Stimulated activated CD4-positive, alpha-beta T cell treated with anti-CD3 and anti-CD28 coated beads, TNF-alpha, amount 100 ng/mL, for 4 hours (primary cell): Measurements from ENCODE around the gene TRAF1.

Experiments
- DNase-seq, 3 experiments: peaks; one replicate each; pipeline ENCODE4 v3.0.0-alpha.2; 2020; ENCODE audit warnings: low read depth in 3 of 3

TRAF1 gene

GRCh38 chr9:120889606-120890271 lies 36.9 kb downstream of the TRAF1 start:
- no peak for DNase-seq

DNA sequence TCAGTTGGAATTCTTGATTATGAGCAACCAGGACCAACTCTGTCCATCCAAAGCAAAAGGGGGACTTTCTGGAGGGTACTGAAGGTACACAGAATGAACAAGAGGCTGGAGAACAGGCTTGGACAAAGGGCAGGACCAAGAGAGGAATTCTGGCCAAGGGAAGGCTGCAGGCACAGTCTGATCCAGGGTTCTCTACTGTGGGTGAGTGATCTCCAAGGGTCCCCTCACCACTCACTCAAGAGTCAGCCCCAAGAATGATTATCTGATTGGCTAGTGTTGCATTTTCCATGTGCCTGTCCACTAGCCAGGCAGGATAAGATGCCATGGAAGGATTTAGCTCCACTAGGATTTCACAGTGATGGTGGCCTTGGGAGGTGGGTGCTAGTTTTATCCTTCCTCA lies 38.0 kb downstream of the TRAF1 start:
- DNase-seq = no peak

DNA sequence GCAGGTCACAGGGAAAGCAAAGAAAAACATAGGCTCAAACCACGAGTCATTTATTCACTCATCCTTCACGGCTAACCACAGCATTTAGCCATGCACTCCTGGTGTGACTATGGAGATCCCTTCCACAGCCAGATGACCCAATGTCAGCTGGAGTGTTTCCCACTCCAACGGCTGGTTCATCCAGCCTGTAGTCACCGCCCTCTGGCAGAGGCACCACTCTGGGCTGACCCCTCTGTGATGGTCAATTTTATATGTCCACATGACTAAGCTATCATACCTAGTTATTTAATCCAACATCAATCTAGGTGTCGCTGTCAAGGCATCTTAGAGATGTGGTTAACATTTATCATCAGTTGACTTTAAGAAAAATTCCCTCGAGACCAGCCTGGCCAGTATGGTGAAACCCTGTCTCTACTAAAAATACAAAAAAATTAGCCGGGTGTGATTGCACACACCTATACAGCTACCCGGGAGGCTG lies 40.1 kb downstream of the TRAF1 start:
- DNase-seq = no peak

GRCh38 chr9:120885958-120886357 lies 40.6 kb downstream of the TRAF1 start:
- no peak for DNase-seq

- DNase-seq = no peak
These were observed 41.1 kb downstream of the TRAF1 start for GRCh38 chr9:120885457-120885856.

DNA sequence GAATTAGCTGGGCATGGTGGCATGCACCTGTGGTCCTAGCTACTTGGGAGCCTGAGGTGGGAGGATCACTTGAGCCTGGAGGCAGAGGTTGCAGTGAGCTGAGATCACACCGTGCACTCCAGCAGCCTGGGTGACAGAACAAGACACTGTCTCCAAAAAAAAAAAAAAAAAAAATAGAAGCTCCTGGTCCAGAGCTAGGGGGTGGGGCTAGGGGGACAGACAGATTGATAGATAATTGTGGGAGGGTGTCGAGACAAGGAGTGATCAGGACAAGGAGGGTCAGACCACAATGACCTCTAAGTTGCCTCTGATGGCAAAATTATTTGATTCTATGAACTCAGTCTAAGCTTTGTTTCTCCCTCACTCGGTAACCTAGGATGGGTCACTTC lies 43.0 kb downstream of the TRAF1 start:
- DNase-seq = no peak

DNA sequence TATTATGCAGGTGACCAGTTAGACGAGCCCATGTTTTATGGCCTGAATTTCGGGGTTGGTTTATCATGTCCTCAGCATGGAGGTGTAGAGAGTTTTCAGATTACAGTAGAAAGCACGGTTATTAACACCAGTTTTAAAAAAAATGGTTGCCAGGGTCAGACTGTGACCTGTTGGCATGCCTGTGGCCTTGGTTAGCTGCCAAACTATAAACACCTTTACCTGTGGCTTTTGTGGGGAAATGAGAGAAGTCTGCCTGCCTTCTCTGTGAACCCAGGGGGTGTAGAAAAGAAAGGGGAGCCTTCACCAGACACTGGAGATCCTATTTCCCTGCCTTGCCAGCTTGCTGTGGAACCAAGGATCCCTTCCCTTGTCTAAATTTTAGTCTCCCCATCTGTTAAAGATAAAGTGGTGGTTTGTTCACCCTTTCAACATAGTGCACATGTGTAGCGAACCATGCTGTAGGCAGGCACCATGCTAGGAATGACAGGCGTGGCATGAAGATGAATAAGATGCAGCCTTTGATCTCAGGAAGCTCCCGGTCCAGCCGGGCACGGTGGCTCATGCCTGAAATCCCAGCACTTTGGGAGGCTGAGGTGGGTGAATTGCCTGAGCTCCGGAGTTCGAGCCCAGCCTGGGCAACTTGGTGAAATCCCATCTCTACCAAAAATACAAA lies 43.5 kb downstream of the TRAF1 start:
- no peak for DNase-seq

- DNase-seq = no peak
These were observed 47.1 kb downstream of the TRAF1 start for GRCh38 chr9:120879446-120879845.

DNA sequence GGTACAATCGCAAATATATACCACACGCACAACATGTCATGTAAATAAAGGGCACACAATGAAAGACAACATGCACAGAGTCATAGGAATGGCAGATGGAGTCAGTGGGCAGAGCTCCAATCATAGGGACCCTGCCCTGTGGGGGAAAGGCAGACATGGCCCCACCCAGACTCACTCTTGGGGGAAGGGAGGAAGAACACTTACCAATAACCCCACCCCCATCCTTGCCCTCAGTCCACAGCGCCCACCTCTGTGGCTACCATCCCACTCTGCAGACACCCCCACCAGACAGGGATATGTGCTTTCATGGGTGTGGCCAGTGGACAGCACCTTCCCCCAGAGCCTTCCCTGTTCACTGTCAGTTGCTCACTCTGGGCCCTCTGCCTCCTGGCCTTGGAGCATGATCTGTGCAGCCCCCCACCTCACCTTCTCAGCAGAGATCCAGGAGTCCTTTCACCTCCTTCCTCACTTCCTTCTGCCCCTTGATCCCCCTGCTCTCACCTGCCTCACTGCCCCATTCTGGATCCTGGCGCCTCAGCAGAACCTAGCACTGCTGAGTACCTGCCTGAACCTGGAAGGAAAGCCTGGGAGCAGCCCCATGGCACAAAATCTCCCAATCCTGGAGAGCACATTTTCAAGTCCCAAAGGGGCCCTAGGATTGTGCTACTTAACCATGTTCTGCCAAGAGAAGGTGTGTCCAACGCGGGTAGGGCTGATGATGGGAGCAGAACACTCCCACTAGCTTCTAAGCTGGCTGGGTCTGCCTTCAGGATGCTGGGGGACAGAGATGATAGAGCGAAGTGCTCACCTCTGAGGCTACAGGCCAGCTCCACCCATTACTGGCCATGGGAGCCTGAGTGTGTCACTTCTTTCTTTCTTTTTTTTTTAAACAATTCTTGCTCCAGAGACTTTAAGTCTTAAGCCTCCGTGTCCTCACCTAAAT lies 48.1 kb downstream of the TRAF1 start:
- no peak for DNase-seq

- DNase-seq = no peak
These were observed 49.1 kb downstream of the TRAF1 start for GRCh38 chr9:120877276-120878034.

DNA sequence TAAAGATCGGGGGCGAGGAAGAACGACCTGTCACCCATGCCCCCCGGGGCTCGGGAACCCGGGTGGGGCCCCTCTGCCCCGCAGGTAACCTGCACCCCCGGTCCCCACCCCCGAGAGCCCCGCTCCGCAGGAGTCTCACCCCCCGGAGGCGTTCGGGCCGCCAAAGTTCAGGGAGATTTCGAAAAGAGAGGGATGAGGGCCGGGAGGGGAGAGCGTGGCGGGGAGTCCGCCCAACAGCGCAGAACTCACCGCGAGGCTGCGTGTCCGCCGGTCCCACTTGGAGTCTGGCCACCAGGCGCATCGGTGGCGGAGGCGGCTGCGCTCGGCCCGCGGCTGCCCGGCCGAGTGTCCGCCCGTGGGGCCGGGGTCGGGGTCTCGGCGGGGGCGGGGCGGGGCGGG lies 49.8 kb downstream of the TRAF1 start, which contains the start of gene PHF19:
PHF19 (minus strand) TSS at position 347 of the 399 bp plus-strand sequence. CDS start 2,447 bp downstream, outside the sequence.
- no peak for DNase-seq

DNA sequence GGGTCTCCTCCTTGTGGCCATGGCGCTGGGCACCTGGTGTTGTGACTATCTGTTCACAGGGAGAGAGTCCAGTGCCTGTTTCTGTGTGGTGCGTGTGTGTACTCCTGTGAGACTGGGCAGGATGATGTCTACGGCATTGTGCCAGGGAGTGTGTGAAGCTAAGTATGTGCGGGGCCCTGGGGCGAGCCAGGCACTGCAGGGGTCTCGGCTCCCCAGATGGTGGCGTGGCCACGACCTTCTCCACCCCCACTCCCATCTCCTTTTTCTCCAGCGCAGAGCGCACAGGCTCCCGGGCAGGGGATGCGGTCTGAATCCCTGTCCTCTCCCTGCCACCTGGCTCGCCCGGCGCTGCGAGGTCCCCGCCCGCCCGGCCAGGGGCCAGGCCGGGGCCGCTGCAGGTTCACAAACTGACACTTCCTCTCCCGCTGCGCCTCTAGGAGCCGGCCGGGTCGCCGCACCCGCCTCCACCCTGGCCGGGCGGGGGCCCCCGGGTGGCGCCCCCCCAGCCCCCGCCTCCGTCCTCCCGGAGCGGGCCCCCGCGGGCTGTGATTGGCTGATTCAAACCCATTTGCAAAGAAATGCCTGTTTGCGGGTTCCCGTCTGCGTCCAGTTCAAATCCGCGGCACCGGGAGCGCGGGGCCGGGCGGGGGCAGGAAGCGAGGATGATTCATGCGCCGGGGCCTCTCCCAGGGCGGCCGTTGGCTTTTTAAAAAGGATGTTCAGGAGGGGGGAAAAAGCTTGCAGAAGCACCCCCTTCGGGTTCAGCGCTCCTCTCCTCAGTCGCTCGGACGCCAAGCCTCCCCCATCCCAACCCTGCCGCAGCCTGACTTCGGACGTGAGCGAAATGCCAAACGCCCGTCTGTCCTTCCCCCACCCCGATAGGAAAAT lies 50.4 kb downstream of the TRAF1 start:
- peak; percentile 58 to 62 (median 61) for DNase-seq

DNA sequence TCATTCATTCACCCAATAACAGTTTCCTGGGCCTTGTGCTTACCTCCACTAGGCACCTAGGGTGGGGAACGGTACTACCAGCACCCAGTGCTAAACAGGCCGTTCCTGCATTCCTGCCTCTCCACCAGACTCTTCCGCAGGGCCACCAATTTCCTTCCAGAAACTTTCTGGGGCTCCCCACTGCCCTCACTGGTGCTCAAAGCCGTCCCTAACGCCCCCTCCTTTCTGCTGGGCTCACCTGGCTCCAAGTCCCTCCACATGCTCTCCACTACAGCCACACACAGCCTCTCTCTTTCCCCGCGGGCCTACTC lies 51.0 kb downstream of the TRAF1 start:
- no peak for DNase-seq

- no peak for DNase-seq
These were observed 51.4 kb downstream of the TRAF1 start for GRCh38 chr9:120875195-120875565.

- DNase-seq = no peak
These were observed 52.1 kb downstream of the TRAF1 start for GRCh38 chr9:120874226-120875194.

DNA sequence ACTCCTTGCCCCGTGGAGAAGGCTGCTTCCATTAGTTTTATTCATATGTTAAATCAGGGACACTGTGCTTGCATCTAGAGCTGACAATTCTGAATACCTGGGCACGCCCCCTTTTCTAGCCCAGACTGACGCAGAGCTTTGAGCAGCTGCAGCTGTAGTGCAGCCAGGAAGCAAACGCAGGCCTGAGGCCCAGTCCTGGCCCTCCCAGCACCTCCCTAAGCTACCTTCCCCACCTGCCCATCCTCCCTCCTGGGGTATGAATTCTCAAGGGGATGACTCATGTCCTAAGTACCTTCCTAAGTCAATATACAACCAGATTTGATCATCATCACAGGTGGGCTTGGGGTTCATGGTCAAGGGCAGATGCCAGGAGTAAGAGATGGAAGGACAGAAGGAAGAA lies 53.1 kb downstream of the TRAF1 start:
- DNase-seq = no peak

DNA sequence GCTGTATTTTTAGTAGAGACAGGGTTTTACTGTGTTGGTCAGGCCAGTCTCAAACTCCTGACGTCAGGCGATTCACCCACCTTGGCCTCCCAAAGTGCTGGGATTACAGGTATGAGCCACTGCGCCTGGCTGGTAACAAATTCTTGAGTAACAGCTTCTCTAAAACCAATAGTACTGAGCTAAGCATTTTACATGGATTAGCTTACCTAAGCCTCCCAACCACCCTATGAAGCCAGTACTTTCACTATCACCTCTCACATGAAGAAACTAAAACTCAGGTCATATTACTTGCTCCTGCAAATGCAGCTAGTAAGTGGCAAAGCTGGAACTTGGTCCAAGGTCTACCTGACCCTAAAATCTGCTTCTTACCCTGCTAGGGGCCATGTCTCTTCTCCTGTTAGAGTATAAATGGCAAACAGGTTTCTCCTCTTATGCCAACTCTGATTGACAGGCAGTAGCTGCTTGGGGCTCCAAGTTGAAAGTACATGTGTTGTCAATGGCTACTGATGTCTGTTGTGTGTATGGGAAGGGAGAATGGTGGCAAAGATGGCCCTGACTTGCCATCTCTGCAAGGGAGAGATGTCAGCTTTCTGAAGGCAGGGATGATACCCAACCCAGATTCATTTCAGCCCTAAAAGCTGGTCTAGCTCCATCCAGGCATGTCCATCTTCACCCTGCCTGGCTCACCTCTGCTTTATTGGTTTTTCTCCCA lies 53.6 kb downstream of the TRAF1 start:
- DNase-seq = no peak

GRCh38 chr9:120870206-120870605 lies 56.4 kb downstream of the TRAF1 start:
- no peak for DNase-seq

- no peak for DNase-seq
These were observed 56.9 kb downstream of the TRAF1 start for GRCh38 chr9:120869726-120870125.
